Activated CD4-positive, alpha-beta memory T cell treated with anti-CD3 and anti-CD28 coated beads, Interleukin-2, amount 10 ng/mL, durations not matched to agents 7 days and 5 days (primary cell): ENCODE data around the gene RNF115. TPM values are rescaled to one million over a fixed set of nuclear protein-coding genes. Genes with fewer than 3 reads are reported as not detected.
"Not testable (repeated sequence)": the region's sequence is repeated elsewhere in the genome, so short reads cannot be mapped to it uniquely, and the experiment has no call there.

Experiments used
- CTCF ChIA-PET: fragments of 350-600 bp; sonication (Branson Sonifier 250); formaldehyde crosslinking; loops from one replicate; lab custom pipeline; 2021; ENCODE audit warnings: antibody characterized with exemption, inconsistent platforms; lab: Charles Lee
- POLR2A ChIA-PET: fragments of 350-600 bp; sonication (Branson Sonifier 250); formaldehyde crosslinking; loops from one replicate; lab custom pipeline; 2021; ENCODE audit warnings: antibody characterized with exemption; lab: Charles Lee
- DNase-seq: peaks from one replicate; pipeline ENCODE4 v3.0.0-alpha.2; 2020
- H3K27ac Mint-ChIP-seq: one replicate; pipeline ENCODE4 v1.8.0; 2021; ENCODE audit warnings: mild to moderate bottlenecking, mixed read lengths
- H3K27me3 Mint-ChIP-seq: one replicate; pipeline ENCODE4 v1.8.0; 2021; ENCODE audit warnings: mixed read lengths
- H3K36me3 Mint-ChIP-seq: one replicate; pipeline ENCODE4 v1.8.0; 2021; ENCODE audit warnings: low read depth, mixed read lengths
- H3K4me1 Mint-ChIP-seq: one replicate; pipeline ENCODE4 v1.8.0; 2021; ENCODE audit warnings: mixed read lengths
- H3K4me3 Mint-ChIP-seq: one replicate; pipeline ENCODE4 v1.8.0; 2021; ENCODE audit warnings: mild to moderate bottlenecking, mixed read lengths
- H3K9me3 Mint-ChIP-seq: one replicate; pipeline ENCODE4 v1.8.0; 2021; ENCODE audit warnings: mixed read lengths
- total RNA-seq, 2 experiments: library from RNA; stranded (reverse); gene quantifications; one replicate each; pipeline ENCODE4 v1.2.3, GENCODE V29; 2021

Gene RNF115
- total RNA-seq, 2 experiments from 2014 or later, result 12.9 to 13.1 TPM

GRCh38 chr1:145824499-145824842 lies 576 bp upstream of the RNF115 start:
- Mint-ChIP-seq H3K27me3 (no peaks in the 10 kb centered on the region), H3K36me3 (peaks cover 45% of the 10 kb centered on the region), H3K4me1 (peaks cover 40% of the 10 kb centered on the region), H3K9me3 (no peaks in the 10 kb centered on the region), H3K27ac (peak overlapping the region; percentile 89), H3K4me3 (peak overlapping the region; percentile 99)
- ChIA-PET POLR2A (interaction anchor here (0.7 to 3.7 kb wide), 11 partner anchors 19 to 227 kb away, joined by 3 to 29 read pairs (median 5); partner anchors contain the start of genes ANKRD34A, NUDT17, PIAS3 and POLR3GL), CTCF (interaction anchor here (0.8 to 4.0 kb wide), 4 partner anchors 21 to 543 kb away, joined by 3 to 46 read pairs (median 3); partner anchors contain the start of genes NUDT17 and PEX11B)
- no peak for DNase-seq

GRCh38 chr1:145822779-145823331 lies 1.0 kb downstream of the RNF115 start:
- POLR2A ChIA-PET, result not testable (repeated sequence)

GRCh38 chr1:145818095-145818494 lies 5.8 kb downstream of the RNF115 start:
- CTCF ChIA-PET, H3K4me1 Mint-ChIP-seq, H3K27ac Mint-ChIP-seq, DNase-seq, H3K36me3 Mint-ChIP-seq, H3K4me3 Mint-ChIP-seq, H3K9me3 Mint-ChIP-seq, H3K27me3 Mint-ChIP-seq, POLR2A ChIA-PET: not testable (repeated sequence)

More at GRCh38 chr1:145822779-145823331, 1.0 kb downstream of the RNF115 start:
- H3K9me3 Mint-ChIP-seq, CTCF ChIA-PET, H3K27me3 Mint-ChIP-seq, DNase-seq, H3K27ac Mint-ChIP-seq: not testable (repeated sequence)
- Mint-ChIP-seq H3K4me3 (peak overlapping the region; percentile 24), H3K4me1 (peaks cover 36% of the 10 kb centered on the region), H3K36me3 (peaks cover 34% of the 10 kb centered on the region)

- DNase-seq, CTCF ChIA-PET, H3K27me3 Mint-ChIP-seq, H3K36me3 Mint-ChIP-seq, POLR2A ChIA-PET, H3K9me3 Mint-ChIP-seq, H3K27ac Mint-ChIP-seq, H3K4me3 Mint-ChIP-seq, H3K4me1 Mint-ChIP-seq: not testable (repeated sequence)
Observed at GRCh38 chr1:145812977-145813810, 10.7 kb downstream of the RNF115 start.

- Mint-ChIP-seq H3K36me3 (peaks cover 3% of the 10 kb centered on the region), H3K9me3 (no peaks in the 10 kb centered on the region), H3K27ac (no peak overlapping the region), H3K27me3 (no peaks in the 10 kb centered on the region), H3K4me1 (peaks cover 5% of the 10 kb centered on the region), H3K4me3 (no peak overlapping the region)
- POLR2A ChIA-PET, result no interaction called here
- CTCF ChIA-PET, result no interaction called here
- no peak for DNase-seq
Observed at GRCh38 chr1:145806844-145807243, 17.1 kb downstream of the RNF115 start.

GRCh38 chr1:145806408-145806807 lies 17.5 kb downstream of the RNF115 start:
- H3K27me3 Mint-ChIP-seq, result no peaks in the 10 kb centered on the region
- peaks cover 5% of the 10 kb centered on the region for H3K4me1 Mint-ChIP-seq
- ChIA-PET POLR2A (no interaction called here), CTCF (no interaction called here)
- no peak for DNase-seq
- H3K9me3 Mint-ChIP-seq, result no peaks in the 10 kb centered on the region
- peaks cover 3% of the 10 kb centered on the region for H3K36me3 Mint-ChIP-seq
- H3K27ac Mint-ChIP-seq, result no peak overlapping the region
- no peak overlapping the region for H3K4me3 Mint-ChIP-seq

- ChIA-PET POLR2A (no interaction called here), CTCF (no interaction called here)
- Mint-ChIP-seq H3K4me1 (peaks cover 5% of the 10 kb centered on the region), H3K9me3 (no peaks in the 10 kb centered on the region), H3K27ac (no peak overlapping the region), H3K36me3 (peaks cover 7% of the 10 kb centered on the region), H3K27me3 (no peaks in the 10 kb centered on the region), H3K4me3 (no peak overlapping the region)
- DNase-seq, result no peak
Observed at GRCh38 chr1:145805057-145805456, 18.8 kb downstream of the RNF115 start.

GRCh38 chr1:145804235-145805045 lies 19.5 kb downstream of the RNF115 start:
- H3K36me3 Mint-ChIP-seq, result peaks cover 13% of the 10 kb centered on the region
- CTCF ChIA-PET, result no interaction called here
- no peak overlapping the region for H3K4me3 Mint-ChIP-seq
- H3K4me1 Mint-ChIP-seq, result peaks cover 5% of the 10 kb centered on the region
- no peak for DNase-seq
- H3K9me3 Mint-ChIP-seq, result peaks cover 3% of the 10 kb centered on the region
- H3K27me3 Mint-ChIP-seq, result no peaks in the 10 kb centered on the region
- POLR2A ChIA-PET, result no interaction called here
- H3K27ac Mint-ChIP-seq, result no peak overlapping the region

GRCh38 chr1:145799806-145800205 lies 24.1 kb downstream of the RNF115 start:
- Mint-ChIP-seq H3K36me3 (peaks cover 49% of the 10 kb centered on the region), H3K4me1 (peaks cover 11% of the 10 kb centered on the region), H3K9me3 (peaks cover 34% of the 10 kb centered on the region), H3K4me3 (no peak overlapping the region), H3K27ac (no peak overlapping the region), H3K27me3 (no peaks in the 10 kb centered on the region)
- ChIA-PET CTCF (no interaction called here), POLR2A (no interaction called here)
- DNase-seq, result no peak

GRCh38 chr1:145796753-145797152 lies 27.1 kb downstream of the RNF115 start:
- peaks cover 15% of the 10 kb centered on the region for H3K4me1 Mint-ChIP-seq
- DNase-seq, result no peak
- ChIA-PET CTCF (no interaction called here), POLR2A (no interaction called here)
- no peaks in the 10 kb centered on the region for H3K27me3 Mint-ChIP-seq
- peaks cover 63% of the 10 kb centered on the region for H3K36me3 Mint-ChIP-seq
- H3K9me3 Mint-ChIP-seq, result peaks cover 34% of the 10 kb centered on the region
- H3K4me3 Mint-ChIP-seq, result no peak overlapping the region
- no peak overlapping the region for H3K27ac Mint-ChIP-seq

- no peak overlapping the region for H3K27ac Mint-ChIP-seq
- CTCF ChIA-PET, result no interaction called here
- H3K27me3 Mint-ChIP-seq, result no peaks in the 10 kb centered on the region
- peaks cover 34% of the 10 kb centered on the region for H3K9me3 Mint-ChIP-seq
- no peak overlapping the region for H3K4me3 Mint-ChIP-seq
- H3K4me1 Mint-ChIP-seq, result peaks cover 15% of the 10 kb centered on the region
- POLR2A ChIA-PET, result no interaction called here
- DNase-seq, result no peak
- peaks cover 61% of the 10 kb centered on the region for H3K36me3 Mint-ChIP-seq
Observed at GRCh38 chr1:145795257-145795881, 28.5 kb downstream of the RNF115 start.

GRCh38 chr1:145792484-145792883 lies 31.4 kb downstream of the RNF115 start:
- Mint-ChIP-seq H3K27ac (no peak overlapping the region), H3K27me3 (no peaks in the 10 kb centered on the region), H3K4me1 (peaks cover 15% of the 10 kb centered on the region), H3K36me3 (peaks cover 46% of the 10 kb centered on the region), H3K9me3 (peaks cover 22% of the 10 kb centered on the region), H3K4me3 (no peak overlapping the region)
- ChIA-PET POLR2A (no interaction called here), CTCF (no interaction called here)
- no peak for DNase-seq

GRCh38 chr1:145791860-145792259 lies 32.0 kb downstream of the RNF115 start:
- H3K36me3 Mint-ChIP-seq, result peaks cover 42% of the 10 kb centered on the region
- H3K4me3 Mint-ChIP-seq, H3K27ac Mint-ChIP-seq, CTCF ChIA-PET, DNase-seq, POLR2A ChIA-PET, H3K27me3 Mint-ChIP-seq: not testable (repeated sequence)
- peaks cover 17% of the 10 kb centered on the region for H3K9me3 Mint-ChIP-seq
- peaks cover 13% of the 10 kb centered on the region for H3K4me1 Mint-ChIP-seq
